Measurements from ENCODE around the gene GGT1.
"Not testable (repeated sequence)": the region's sequence is repeated elsewhere in the genome, so short reads cannot be mapped to it uniquely, and the experiment has no call there.

- TF ChIP-seq CTCF, POLR2A, EP300 (IDR thresholded peaks at IDR 0.05): not testable (repeated sequence)
Observed at GRCh38 chr22:24606340-24606739, 3.3 kb downstream of the GGT1 start.
